GM12875 (cell line): ENCODE results near the gene TMOD1.

Source experiments
- H3K4me3 ChIP-seq: one replicate; pipeline ENCODE4 v1.5.1; 2011; ENCODE audit warnings: low read depth, low read length, control low read depth
- CTCF ChIP-seq: IDR thresholded peaks from 2 replicates; pipeline ENCODE4 v1.5.1; 2011; ENCODE audit warnings: low read depth, mild to moderate bottlenecking, control low read depth, inconsistent platforms, low read length, moderate library complexity, borderline replicate concordance; ENCODE audit not compliant: insufficient read depth

The TMOD1 gene

GRCh38 chr9:97630591-97630990 lies 129.1 kb downstream of the TMOD1 start:
- TF ChIP-seq CTCF, result no peak
- no peak overlapping the region for H3K4me3 ChIP-seq

DNA sequence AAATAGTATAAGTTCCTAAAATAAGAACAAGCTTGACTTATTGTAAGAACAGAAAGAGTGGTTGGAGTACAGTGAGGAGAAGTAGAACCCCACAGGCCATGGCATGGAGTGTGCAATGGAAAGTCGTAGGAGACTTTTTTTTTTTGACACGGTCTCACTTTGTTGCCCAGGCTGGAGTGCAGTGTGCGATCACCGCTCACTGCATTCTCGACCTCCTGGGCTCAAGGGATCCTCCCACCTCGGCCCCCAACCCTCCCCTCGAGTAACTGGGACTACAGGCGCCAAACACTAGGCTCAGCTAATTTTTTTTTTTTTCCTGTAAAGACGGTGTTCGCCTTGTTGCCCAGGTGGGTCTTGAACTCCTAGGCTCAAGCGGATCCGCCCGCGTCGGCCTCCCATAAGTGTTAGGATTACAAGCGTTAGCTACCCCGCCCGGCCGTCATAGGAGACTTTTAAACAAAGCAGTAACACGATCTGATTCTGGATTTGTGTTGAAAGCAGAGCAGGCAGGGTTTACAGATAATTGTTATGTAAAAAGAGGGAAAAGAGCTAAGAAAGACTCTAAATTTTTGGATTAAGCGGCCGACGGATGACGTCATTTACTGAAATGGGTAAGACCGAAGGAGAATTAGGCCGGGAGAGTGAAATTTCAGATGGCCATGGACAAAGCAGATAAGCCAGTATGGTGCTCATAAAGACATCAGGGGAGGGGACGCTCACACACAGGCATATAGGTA lies 130.9 kb downstream of the TMOD1 start:
- no peak for TF ChIP-seq CTCF
- peak overlapping the region; percentile 95 for H3K4me3 ChIP-seq

- peak within 1 kb of the TSS; percentile 95 for H3K4me3 ChIP-seq
- no peak for TF ChIP-seq CTCF
These were observed 131.8 kb downstream of the TMOD1 start, which contains the start of the genes NCBP1 and TSTD2 for GRCh38 chr9:97632985-97633858. NCBP1 (plus strand) TSS chr9:97633821; CDS start chr9:97633882, 61 bp downstream. TSTD2 (minus strand) TSS chr9:97633368; CDS start chr9:97627562, 5,806 bp downstream.

- H3K4me3 ChIP-seq, result peak overlapping the region; percentile 95
- TF ChIP-seq CTCF, result no peak
These were observed 132.5 kb downstream of the TMOD1 start for GRCh38 chr9:97633859-97634490.

GRCh38 chr9:97635026-97635425 lies 133.6 kb downstream of the TMOD1 start:
- no peak for TF ChIP-seq CTCF
- H3K4me3 ChIP-seq, result peak overlapping the region; percentile 95

DNA sequence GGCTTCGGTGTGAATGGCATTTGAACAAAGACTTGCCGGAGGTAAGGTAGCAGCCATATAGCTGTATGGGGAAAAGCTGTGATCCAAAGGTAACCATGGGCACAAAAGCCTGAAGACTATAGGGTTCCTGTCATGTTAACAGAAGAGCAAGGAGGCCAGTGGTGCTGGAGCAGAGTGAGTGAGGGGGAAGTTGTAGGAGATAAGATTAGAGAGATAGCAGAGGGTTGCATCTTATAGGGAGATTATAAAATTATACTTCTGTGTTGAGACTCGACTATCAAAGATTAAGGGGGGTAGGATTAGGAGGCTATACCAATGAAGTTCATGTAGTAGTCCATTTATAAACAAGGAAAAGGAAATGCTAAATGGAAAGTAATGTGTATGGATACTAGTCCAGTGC lies 135.4 kb downstream of the TMOD1 start:
- TF ChIP-seq CTCF, result no peak
- H3K4me3 ChIP-seq, result no peak overlapping the region
